Measurements from ENCODE around the gene FTO. TPM values are rescaled to one million over a fixed set of nuclear protein-coding genes. Genes with fewer than 3 reads are reported as not detected.

The FTO gene
- total and polyA plus RNA-seq, 2 of the 8 experiments (the other 6 are each of a cell fraction or from before 2014, with no cell fraction given): 34.5 to 59.8 TPM

GRCh38 chr16:53855056-53855455 lies 151.1 kb downstream of the FTO start (continued):
- TF ChIP-seq KDM4A (IDR thresholded peaks at IDR 0.05; ENCODE audit: low read depth, low read length, severe bottlenecking) (no peak), RFX5 (IDR thresholded peaks at IDR 0.05; ENCODE audit: borderline replicate concordance, low read depth, low read length) (no peak), EP300 (IDR thresholded peaks at IDR 0.05; ENCODE audit: borderline replicate concordance in 1 of 2, low read depth in 2 of 2, low read length in 2 of 2) (no peak), POLR2A (IDR thresholded peaks at IDR 0.05; ENCODE audit: control extremely low read depth in 1 of 2, low read depth in 2 of 2, low read length in 2 of 2) (no peak)

All from H1 (cell line).